Right lobe of liver (tissue), 4 donors: Measurements from ENCODE around the gene IQSEC3.

Experiments used
- POLR2A ChIP-seq: fragments of 450-650 bp; IDR thresholded peaks from one replicate; pipeline ENCODE4 v1.6.1; 2017; ENCODE audit warnings: antibody characterized with exemption, mild to moderate bottlenecking
- TF ChIP-seq, protein P1 (sequence below), 4 donors: fragments of 200-600 bp in 3 of 4; fragments of 450-650 bp in 1 of 4; IDR thresholded peaks; one replicate each; pipeline versions ENCODE4 v1.5.1 to v1.8.0; 2016 to 2022; ENCODE audit warnings: antibody characterized with exemption in 4 of 4, mild to moderate bottlenecking in 2 of 4
- donor health status: DM: no; HTN: no; CAD: no.
- donor health status: DM: no; HTN: no; CAD: no.
- donor health status: DM: no; HTN: yes; CAD: no.

- TF ChIP-seq POLR2A, result no peak
- TF ChIP-seq, protein P1, sequence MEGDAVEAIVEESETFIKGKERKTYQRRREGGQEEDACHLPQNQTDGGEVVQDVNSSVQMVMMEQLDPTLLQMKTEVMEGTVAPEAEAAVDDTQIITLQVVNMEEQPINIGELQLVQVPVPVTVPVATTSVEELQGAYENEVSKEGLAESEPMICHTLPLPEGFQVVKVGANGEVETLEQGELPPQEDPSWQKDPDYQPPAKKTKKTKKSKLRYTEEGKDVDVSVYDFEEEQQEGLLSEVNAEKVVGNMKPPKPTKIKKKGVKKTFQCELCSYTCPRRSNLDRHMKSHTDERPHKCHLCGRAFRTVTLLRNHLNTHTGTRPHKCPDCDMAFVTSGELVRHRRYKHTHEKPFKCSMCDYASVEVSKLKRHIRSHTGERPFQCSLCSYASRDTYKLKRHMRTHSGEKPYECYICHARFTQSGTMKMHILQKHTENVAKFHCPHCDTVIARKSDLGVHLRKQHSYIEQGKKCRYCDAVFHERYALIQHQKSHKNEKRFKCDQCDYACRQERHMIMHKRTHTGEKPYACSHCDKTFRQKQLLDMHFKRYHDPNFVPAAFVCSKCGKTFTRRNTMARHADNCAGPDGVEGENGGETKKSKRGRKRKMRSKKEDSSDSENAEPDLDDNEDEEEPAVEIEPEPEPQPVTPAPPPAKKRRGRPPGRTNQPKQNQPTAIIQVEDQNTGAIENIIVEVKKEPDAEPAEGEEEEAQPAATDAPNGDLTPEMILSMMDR (IDR thresholded peaks at IDR 0.05), result no peak
These were observed 95.3 kb downstream of the IQSEC3 start for GRCh38 chr12:161823-162222.
